DOHH2 (cell line): Measurements from ENCODE around the gene MACROD2.

Source experiments
- EZH2phosphoT487 ChIP-seq: fragments of 200-600 bp; sonication (generic); IDR thresholded peaks from 2 replicates; pipeline ENCODE4 v1.6.1; 2017; ENCODE audit warnings: borderline replicate concordance, mild to moderate bottlenecking, antibody characterized with exemption, low read length, moderate library complexity, mixed read lengths
- TF ChIP-seq, protein P1 (sequence below): fragments of 200-600 bp; sonication (generic); IDR thresholded peaks from one replicate; pipeline ENCODE4 v1.5.1; 2014; ENCODE audit warnings: antibody characterized with exemption, mild to moderate bottlenecking, low read depth, low read length; ENCODE audit not compliant: poor library complexity, severe bottlenecking

DNA sequence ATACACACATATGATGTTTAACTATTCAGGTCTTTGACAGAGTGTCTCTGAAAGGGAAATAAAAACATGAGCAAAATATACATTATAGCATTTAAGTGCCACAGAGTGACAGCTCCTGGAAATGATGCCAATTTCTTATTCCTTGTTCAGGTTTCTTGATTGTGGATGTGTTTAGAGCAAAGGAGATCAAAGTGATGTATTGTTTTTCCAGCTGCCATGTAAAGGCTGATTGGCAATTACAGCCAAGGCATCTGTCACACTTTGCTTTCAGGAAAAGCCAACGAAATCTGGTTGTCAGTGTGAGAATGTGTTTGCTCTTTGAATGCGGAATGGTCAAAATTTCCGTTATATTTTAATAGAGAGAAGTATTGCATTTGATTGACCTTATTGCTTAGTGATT is 689.9 kb downstream of the MACROD2 start:
- TF ChIP-seq, protein P1, sequence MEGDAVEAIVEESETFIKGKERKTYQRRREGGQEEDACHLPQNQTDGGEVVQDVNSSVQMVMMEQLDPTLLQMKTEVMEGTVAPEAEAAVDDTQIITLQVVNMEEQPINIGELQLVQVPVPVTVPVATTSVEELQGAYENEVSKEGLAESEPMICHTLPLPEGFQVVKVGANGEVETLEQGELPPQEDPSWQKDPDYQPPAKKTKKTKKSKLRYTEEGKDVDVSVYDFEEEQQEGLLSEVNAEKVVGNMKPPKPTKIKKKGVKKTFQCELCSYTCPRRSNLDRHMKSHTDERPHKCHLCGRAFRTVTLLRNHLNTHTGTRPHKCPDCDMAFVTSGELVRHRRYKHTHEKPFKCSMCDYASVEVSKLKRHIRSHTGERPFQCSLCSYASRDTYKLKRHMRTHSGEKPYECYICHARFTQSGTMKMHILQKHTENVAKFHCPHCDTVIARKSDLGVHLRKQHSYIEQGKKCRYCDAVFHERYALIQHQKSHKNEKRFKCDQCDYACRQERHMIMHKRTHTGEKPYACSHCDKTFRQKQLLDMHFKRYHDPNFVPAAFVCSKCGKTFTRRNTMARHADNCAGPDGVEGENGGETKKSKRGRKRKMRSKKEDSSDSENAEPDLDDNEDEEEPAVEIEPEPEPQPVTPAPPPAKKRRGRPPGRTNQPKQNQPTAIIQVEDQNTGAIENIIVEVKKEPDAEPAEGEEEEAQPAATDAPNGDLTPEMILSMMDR: no peak
- TF ChIP-seq EZH2phosphoT487: no peak
